Thyroid gland (tissue), 4 donors: ENCODE data around the gene KIT. TPM values are rescaled to one million over a fixed set of nuclear protein-coding genes. Genes with fewer than 3 reads are reported as not detected.

Experiments used
- DNase-seq, 2 donors: peaks; one replicate each; pipeline ENCODE4 v3.0.0-alpha.2; 2019
- H3K27ac ChIP-seq, 3 donors: fragments of 200-600 bp; sonication (generic); 1 replicate in 2 of 3; 2 replicates in 1 of 3; pipeline ENCODE4 v1.5.1; 2016 to 2019; ENCODE audit warnings: mild to moderate bottlenecking in 1 of 3, moderate library complexity in 1 of 3
- H3K27me3 ChIP-seq: fragments of 200-600 bp; sonication (generic); one replicate; pipeline ENCODE4 v1.5.1; 2019
- H3K36me3 ChIP-seq, 2 donors: fragments of 200-600 bp; sonication (generic); one replicate each; pipeline ENCODE4 v1.5.1; 2016 to 2019
- H3K4me1 ChIP-seq, 2 donors: fragments of 200-600 bp; sonication (generic); one replicate each; pipeline ENCODE4 v1.5.1; 2017 to 2019
- H3K4me3 ChIP-seq, 3 donors: fragments of 200-600 bp; sonication (generic); replicated peaks in 1 of 3; 1 replicate in 2 of 3; 2 replicates in 1 of 3; pipeline ENCODE4 v1.5.1; 2016; ENCODE audit warnings: mild to moderate bottlenecking in 1 of 3
- H3K9me3 ChIP-seq: fragments of 200-600 bp; sonication (generic); one replicate; pipeline ENCODE4 v1.5.1; 2017
- POLR2A ChIP-seq, 2 donors: fragments of 450-650 bp; IDR thresholded peaks; one replicate each; pipeline ENCODE4 v1.6.1; 2017; ENCODE audit warnings: antibody characterized with exemption in 2 of 2, mild to moderate bottlenecking in 2 of 2, moderate library complexity in 1 of 2
- WGBS, 2 donors: methylation state at CpG; one replicate each; pipeline ENCODE4 v1.1.5; 2017; 5-methylcytosine and 5-hydroxymethylcytosine counted together
- intact Hi-C: fragments of 100-400 bp; cut with DNase I; formaldehyde crosslinking; loops from one replicate; pipeline ENCODE4 v1.15.1; 2023
- total RNA-seq, 4 donors: library from RNA; depleted of rRNA; stranded (reverse); fragments of >200 nt; gene quantifications; one replicate each; pipeline ENCODE4 v1.2.3, GENCODE V29; 2016
- TF ChIP-seq, protein P1 (sequence below), 6 experiments: fragments of 200-600 bp in 3 of 6; fragments of 450-650 bp in 3 of 6; sonication (generic) in 3 of 6; IDR thresholded peaks; one replicate each; pipeline ENCODE4 v1.5.1; 2016 to 2019; ENCODE audit warnings: antibody characterized with exemption in 6 of 6, mild to moderate bottlenecking in 2 of 6, inconsistent platforms in 1 of 6, moderate library complexity in 1 of 6

KIT gene
- total RNA-seq, 4 donors from 2014 or later: 44.1 to 67.4 (median 60.9) TPM

DNA sequence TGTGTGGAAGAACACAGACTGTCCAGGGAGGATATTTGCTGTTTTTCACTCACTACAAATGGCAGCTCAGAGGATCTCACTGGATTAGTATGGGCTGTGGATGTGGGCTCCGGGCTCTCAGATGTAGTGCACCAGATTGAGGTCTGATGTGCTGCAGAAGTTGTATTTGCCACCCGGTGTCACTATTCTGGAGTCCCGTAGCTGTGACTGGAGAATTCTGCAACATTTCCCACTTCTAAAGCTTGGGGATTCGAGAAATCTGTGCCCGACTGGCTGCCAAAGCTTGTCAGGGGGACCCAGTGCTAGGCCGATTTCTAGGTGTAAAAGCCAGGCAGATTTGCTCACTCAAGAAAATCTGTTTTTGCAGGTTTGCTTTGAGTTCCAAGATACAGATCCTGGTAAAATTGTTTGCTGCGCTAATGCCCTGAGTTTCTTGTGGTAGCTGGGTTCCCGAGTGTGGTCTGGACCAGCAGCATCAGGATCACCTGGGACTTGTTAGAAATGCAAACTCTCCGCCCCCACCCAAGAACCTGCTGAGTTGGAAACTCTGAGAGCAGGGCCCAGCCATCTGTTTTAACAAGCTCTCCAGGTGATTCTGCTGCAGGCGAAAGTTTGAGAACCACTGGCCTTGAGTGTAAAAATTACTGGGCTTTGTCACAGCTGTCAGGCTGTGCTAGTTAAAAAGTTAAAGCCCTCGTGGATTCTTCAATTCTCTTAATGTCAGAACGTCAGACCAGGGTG, 18.1 kb downstream of the KIT start:
- WGBS, 2 donors: 44 to 51% methylated on average over 8 to 12 of the region's 12 CpGs
- TF ChIP-seq, protein P1, sequence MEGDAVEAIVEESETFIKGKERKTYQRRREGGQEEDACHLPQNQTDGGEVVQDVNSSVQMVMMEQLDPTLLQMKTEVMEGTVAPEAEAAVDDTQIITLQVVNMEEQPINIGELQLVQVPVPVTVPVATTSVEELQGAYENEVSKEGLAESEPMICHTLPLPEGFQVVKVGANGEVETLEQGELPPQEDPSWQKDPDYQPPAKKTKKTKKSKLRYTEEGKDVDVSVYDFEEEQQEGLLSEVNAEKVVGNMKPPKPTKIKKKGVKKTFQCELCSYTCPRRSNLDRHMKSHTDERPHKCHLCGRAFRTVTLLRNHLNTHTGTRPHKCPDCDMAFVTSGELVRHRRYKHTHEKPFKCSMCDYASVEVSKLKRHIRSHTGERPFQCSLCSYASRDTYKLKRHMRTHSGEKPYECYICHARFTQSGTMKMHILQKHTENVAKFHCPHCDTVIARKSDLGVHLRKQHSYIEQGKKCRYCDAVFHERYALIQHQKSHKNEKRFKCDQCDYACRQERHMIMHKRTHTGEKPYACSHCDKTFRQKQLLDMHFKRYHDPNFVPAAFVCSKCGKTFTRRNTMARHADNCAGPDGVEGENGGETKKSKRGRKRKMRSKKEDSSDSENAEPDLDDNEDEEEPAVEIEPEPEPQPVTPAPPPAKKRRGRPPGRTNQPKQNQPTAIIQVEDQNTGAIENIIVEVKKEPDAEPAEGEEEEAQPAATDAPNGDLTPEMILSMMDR (IDR thresholded peaks at IDR 0.05): no peak
- peak in 1 of 2 donors; percentile 66 for TF ChIP-seq POLR2A (IDR thresholded peaks at IDR 0.05)
- DNase-seq: peak; percentile 90
- peak overlapping the region; percentile 71 to 88 (median 85) for H3K27ac ChIP-seq
- peaks cover 41 to 67% of the 10 kb centered on the region in 2 donors for H3K4me1 ChIP-seq
- intact Hi-C loops: no loop called here
- H3K4me3 ChIP-seq: no peak overlapping the region
- no peaks in the 10 kb centered on the region for H3K27me3 ChIP-seq
- no peaks in the 10 kb centered on the region for H3K9me3 ChIP-seq
- H3K36me3 ChIP-seq: no peaks in the 10 kb centered on the region

GRCh38 chr4:54676658-54677057, 18.9 kb downstream of the KIT start:
- WGBS, 2 donors: 81 to 94% methylated on average over 5 of the region's 5 CpGs
- no peaks in the 10 kb centered on the region for H3K36me3 ChIP-seq
- intact Hi-C loops: no loop called here

GRCh38 chr4:54677416-54677815, 19.7 kb downstream of the KIT start:
- Histone ChIP-seq H3K4me3 (no peak overlapping the region), H3K27me3 (no peaks in the 10 kb centered on the region), H3K27ac (peak overlapping the region; percentile 71 to 88 (median 85)), H3K4me1 (peaks cover 41 to 67% of the 10 kb centered on the region in 2 donors), H3K9me3 (no peaks in the 10 kb centered on the region), H3K36me3 (no peaks in the 10 kb centered on the region)
- DNase-seq: no peak
- intact Hi-C loops: no loop called here
- 79 to 81% methylated on average over 3 of the region's 3 CpGs for WGBS, 2 donors
- no peak for TF ChIP-seq POLR2A (IDR thresholded peaks at IDR 0.05)
- TF ChIP-seq, protein P1 (IDR thresholded peaks at IDR 0.05): no peak

More at GRCh38 chr4:54676658-54677057, 18.9 kb downstream of the KIT start:
- no peak for DNase-seq
- Histone ChIP-seq H3K4me3 (no peak overlapping the region), H3K27ac (peak overlapping the region; percentile 71 to 88 (median 85)), H3K27me3 (no peaks in the 10 kb centered on the region), H3K4me1 (peaks cover 41 to 67% of the 10 kb centered on the region in 2 donors), H3K9me3 (no peaks in the 10 kb centered on the region)
- TF ChIP-seq, protein P1 (IDR thresholded peaks at IDR 0.05): no peak
- TF ChIP-seq POLR2A (IDR thresholded peaks at IDR 0.05): no peak

- DNase-seq: no peak
- no peak for TF ChIP-seq POLR2A (IDR thresholded peaks at IDR 0.05)
- intact Hi-C loops: no loop called here
- H3K9me3 ChIP-seq: no peaks in the 10 kb centered on the region
- H3K36me3 ChIP-seq: no peaks in the 10 kb centered on the region
- H3K4me1 ChIP-seq: peaks cover 41 to 67% of the 10 kb centered on the region in 2 donors
- no peaks in the 10 kb centered on the region for H3K27me3 ChIP-seq
- H3K27ac ChIP-seq: peak overlapping the region; percentile 71 to 88 (median 85)
- H3K4me3 ChIP-seq: no peak overlapping the region
- WGBS, 2 donors: 78% methylated on average over 7 of the region's 7 CpGs
Measured at GRCh38 chr4:54677853-54678650, 20.3 kb downstream of the KIT start.

DNA sequence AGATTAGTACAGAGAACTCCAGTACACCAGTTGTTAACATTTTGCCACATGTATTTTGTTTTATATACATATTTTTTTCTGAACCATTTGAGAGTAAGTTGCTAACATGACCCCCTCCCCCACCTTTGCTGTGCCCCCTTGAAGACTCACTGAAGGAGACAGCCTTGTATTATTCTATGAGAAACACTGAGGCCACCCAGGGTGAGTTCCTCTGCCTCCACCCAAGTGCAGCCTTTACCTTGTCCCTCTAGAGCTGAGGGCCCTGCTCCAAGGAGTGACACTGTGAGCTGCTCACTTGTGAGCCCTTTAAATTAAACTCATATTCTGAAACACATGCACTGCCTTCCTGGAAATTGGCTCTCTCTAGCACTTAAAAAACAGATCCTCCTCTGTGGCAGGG, 21.1 kb downstream of the KIT start:
- peak in 1 of 2 donors; percentile 23 for TF ChIP-seq POLR2A (IDR thresholded peaks at IDR 0.05)
- TF ChIP-seq, protein P1 (IDR thresholded peaks at IDR 0.05): no peak
- Histone ChIP-seq H3K27me3 (no peaks in the 10 kb centered on the region), H3K27ac (peak overlapping the region; percentile 85 to 88 (median 88)), H3K9me3 (no peaks in the 10 kb centered on the region), H3K4me3 (no peak overlapping the region), H3K36me3 (no peaks in the 10 kb centered on the region), H3K4me1 (peaks cover 47 to 63% of the 10 kb centered on the region in 2 donors)
- intact Hi-C loops: no loop called here
- DNase-seq: peak; percentile 79 to 80
